Measurements from ENCODE around the gene STRIP1. TPM values are rescaled to one million over a fixed set of nuclear protein-coding genes. Genes with fewer than 3 reads are reported as not detected.

The STRIP1 gene
- total and polyA plus RNA-seq, 2 donors (not counting 3 experiments of a cell fraction or from before 2014, with no cell fraction given), result 26.2 to 42.1 TPM

GRCh38 chr1:109995536-109995935 is 38.9 kb upstream of the STRIP1 start:
- Histone ChIP-seq H3K36me3 (ENCODE audit: control insufficient read depth in 2 of 2, extremely low read depth in 1 of 2, insufficient read depth in 2 of 2, low read length in 2 of 2) (peaks cover 0 to 2% of the 10 kb centered on the region in 2 experiments), H4K20me1 (replicated peaks; ENCODE audit: control insufficient read depth, extremely low read depth, insufficient read depth, low read length) (no peaks in the 10 kb centered on the region), H3K4me2 (ENCODE audit: insufficient read depth, low read length) (no peak overlapping the region), H3K9me3 (replicated peaks; ENCODE audit: control insufficient read depth, insufficient read depth, low read length) (no peaks in the 10 kb centered on the region), H3K4me1 (ENCODE audit: control insufficient read depth, extremely low read depth, insufficient read depth, low read length) (no peaks in the 10 kb centered on the region), H3K4me3 (replicated peaks in 1 of 3; ENCODE audit: insufficient read depth in 1 of 3, low read depth in 1 of 3, low read length in 3 of 3) (no peak overlapping the region), H3K27ac (ENCODE audit: insufficient read depth, low read depth, low read length) (no peak overlapping the region), H2AFZ (ENCODE audit: low read depth, low read length) (no peak overlapping the region), H3K9ac (replicated peaks; ENCODE audit: extremely low read depth, insufficient read depth, low read length) (no peak overlapping the region), H3K9me1 (replicated peaks; ENCODE audit: control insufficient read depth, extremely low read depth, insufficient read depth, low read length) (no peaks in the 10 kb centered on the region), H3K27me3 (ENCODE audit: control insufficient read depth in 2 of 2, insufficient read depth in 2 of 2, low read length in 2 of 2) (no peaks in the 10 kb centered on the region), H3K79me2 (ENCODE audit: control insufficient read depth, insufficient read depth, low read length) (peaks cover 57% of the 10 kb centered on the region)
- FAIRE-seq (no peak), DNase-seq (ENCODE audit: low read depth, low spot score) (no peak)
- ChIA-PET POLR2A (no interaction called here), CTCF (no interaction called here)
- intact Hi-C loops (cut with micrococcal nuclease) (no loop called here), dilution Hi-C loops (cut with MboI; ENCODE audit: extremely low pct_ligation_motif_present, low sequenced_read_pairs) (no loop called here)
- no TSS peak for BruUV-seq (replicated peaks)
- TF ChIP-seq MYC (IDR thresholded peaks at IDR 0.05; ENCODE audit: low read depth, low read length), result no peak

GRCh38 chr1:109996476-109996875 is 37.9 kb upstream of the STRIP1 start:
- Histone ChIP-seq H3K4me2 (ENCODE audit: insufficient read depth, low read length) (no peak overlapping the region), H3K79me2 (ENCODE audit: control insufficient read depth, insufficient read depth, low read length) (peaks cover 54% of the 10 kb centered on the region), H3K9ac (replicated peaks; ENCODE audit: extremely low read depth, insufficient read depth, low read length) (no peak overlapping the region), H3K4me3 (replicated peaks in 1 of 3; ENCODE audit: insufficient read depth in 1 of 3, low read depth in 1 of 3, low read length in 3 of 3) (no peak overlapping the region), H3K27me3 (ENCODE audit: control insufficient read depth in 2 of 2, insufficient read depth in 2 of 2, low read length in 2 of 2) (no peaks in the 10 kb centered on the region), H3K4me1 (ENCODE audit: control insufficient read depth, extremely low read depth, insufficient read depth, low read length) (no peaks in the 10 kb centered on the region), H3K36me3 (ENCODE audit: control insufficient read depth in 2 of 2, extremely low read depth in 1 of 2, insufficient read depth in 2 of 2, low read length in 2 of 2) (no peaks in the 10 kb centered on the region), H2AFZ (ENCODE audit: low read depth, low read length) (no peak overlapping the region), H3K9me3 (replicated peaks; ENCODE audit: control insufficient read depth, insufficient read depth, low read length) (no peaks in the 10 kb centered on the region), H4K20me1 (replicated peaks; ENCODE audit: control insufficient read depth, extremely low read depth, insufficient read depth, low read length) (no peaks in the 10 kb centered on the region), H3K27ac (ENCODE audit: insufficient read depth, low read depth, low read length) (no peak overlapping the region), H3K9me1 (replicated peaks; ENCODE audit: control insufficient read depth, extremely low read depth, insufficient read depth, low read length) (no peaks in the 10 kb centered on the region)
- POLR2A ChIA-PET, result interaction anchor here (0.7 kb wide), 1 partner anchor 55 kb away, joined by 3 read pairs; no protein-coding TSS in a partner anchor
- CTCF ChIA-PET, result interaction anchor here (2.0 kb wide), 1 partner anchor 12 kb away, joined by 9 read pairs; the partner anchor contains the start of gene AHCYL1
- no TSS peak for BruUV-seq (replicated peaks)
- TF ChIP-seq JUN (IDR thresholded peaks at IDR 0.05; ENCODE audit: borderline replicate concordance, insufficient read depth, insufficient read length, low read depth) (no peak), CTCF (IDR thresholded peaks at IDR 0.05; ENCODE audit: extremely low read depth in 1 of 2, insufficient read depth in 1 of 2, low read depth in 1 of 2, low read length in 2 of 2) (no peak), POLR2AphosphoS5 (IDR thresholded peaks at IDR 0.05; ENCODE audit: insufficient read depth, low read depth, low read length) (no peak), GATA2 (IDR thresholded peaks at IDR 0.05; ENCODE audit: insufficient read depth, insufficient read length, low read depth, low read length) (no peak), FOS (IDR thresholded peaks at IDR 0.05; ENCODE audit: borderline replicate concordance, insufficient read depth, low read length) (no peak), EZH2 (IDR thresholded peaks at IDR 0.05; ENCODE audit: borderline replicate concordance, low read depth, low read length, severe bottlenecking) (no peak), MYC (IDR thresholded peaks at IDR 0.05; ENCODE audit: low read depth, low read length) (no peak), POLR2A (IDR thresholded peaks at IDR 0.05; ENCODE audit: low read depth, low read length) (no peak), MAX (IDR thresholded peaks at IDR 0.05; ENCODE audit: insufficient read depth, insufficient read length) (no peak)
- no peak for DNase-seq (ENCODE audit: low read depth, low spot score)
- intact Hi-C loops (cut with micrococcal nuclease), result no loop called here
- dilution Hi-C loops (cut with MboI; ENCODE audit: extremely low pct_ligation_motif_present, low sequenced_read_pairs), result no loop called here
- no peak for FAIRE-seq

Measured in endothelial cell of umbilical vein (primary cell).